ENCODE results near the gene HHIPL1.
"Not testable (repeated sequence)": the region's sequence is repeated elsewhere in the genome, so short reads cannot be mapped to it uniquely, and the experiment has no call there.

HHIPL1 gene

DNA sequence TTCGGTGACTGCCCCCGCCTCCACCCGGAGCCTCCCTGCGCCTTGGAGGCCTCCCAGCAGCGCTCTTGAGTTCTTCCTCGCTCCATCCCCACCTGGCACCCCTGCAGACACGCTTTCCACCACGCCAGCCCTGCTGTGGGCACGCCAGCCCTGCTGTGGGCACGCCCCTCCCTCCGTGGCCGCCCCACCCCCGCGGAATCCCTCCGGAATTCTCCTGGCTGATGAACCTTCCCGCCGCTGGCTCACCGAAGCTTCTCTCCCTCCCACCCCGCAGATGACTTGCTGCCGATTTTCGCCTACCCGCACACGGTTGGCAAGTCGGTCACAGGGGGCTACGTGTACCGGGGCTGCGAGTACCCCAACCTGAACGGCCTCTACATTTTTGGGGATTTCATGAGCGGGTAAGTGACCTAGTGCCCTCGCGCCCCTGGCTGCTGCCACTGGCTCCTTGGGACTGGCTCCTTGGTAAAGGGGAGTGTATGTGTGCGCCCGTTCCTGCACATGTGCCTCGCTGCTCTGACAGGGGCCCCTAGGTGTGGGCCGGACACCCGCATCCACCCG is 15.2 kb downstream of the HHIPL1 start:
- Histone ChIP-seq H3K27me3 (ENCODE audit: insufficient read depth, poor library complexity, severe bottlenecking) (peaks cover 5% of the 10 kb centered on the region), H3K27ac (replicated peaks) (no peak overlapping the region), H3K4me3 (replicated peaks; ENCODE audit: insufficient read depth, low read length) (no peak overlapping the region)
- TF ChIP-seq GABPA (IDR thresholded peaks at IDR 0.05; ENCODE audit: low read depth) (no peak), SPI1 (IDR thresholded peaks at IDR 0.05; ENCODE audit: borderline replicate concordance, low read depth) (no peak), POLR2AphosphoS5 (IDR thresholded peaks at IDR 0.05; ENCODE audit: low read depth) (no peak)
- TF ChIP-seq, protein P1, sequence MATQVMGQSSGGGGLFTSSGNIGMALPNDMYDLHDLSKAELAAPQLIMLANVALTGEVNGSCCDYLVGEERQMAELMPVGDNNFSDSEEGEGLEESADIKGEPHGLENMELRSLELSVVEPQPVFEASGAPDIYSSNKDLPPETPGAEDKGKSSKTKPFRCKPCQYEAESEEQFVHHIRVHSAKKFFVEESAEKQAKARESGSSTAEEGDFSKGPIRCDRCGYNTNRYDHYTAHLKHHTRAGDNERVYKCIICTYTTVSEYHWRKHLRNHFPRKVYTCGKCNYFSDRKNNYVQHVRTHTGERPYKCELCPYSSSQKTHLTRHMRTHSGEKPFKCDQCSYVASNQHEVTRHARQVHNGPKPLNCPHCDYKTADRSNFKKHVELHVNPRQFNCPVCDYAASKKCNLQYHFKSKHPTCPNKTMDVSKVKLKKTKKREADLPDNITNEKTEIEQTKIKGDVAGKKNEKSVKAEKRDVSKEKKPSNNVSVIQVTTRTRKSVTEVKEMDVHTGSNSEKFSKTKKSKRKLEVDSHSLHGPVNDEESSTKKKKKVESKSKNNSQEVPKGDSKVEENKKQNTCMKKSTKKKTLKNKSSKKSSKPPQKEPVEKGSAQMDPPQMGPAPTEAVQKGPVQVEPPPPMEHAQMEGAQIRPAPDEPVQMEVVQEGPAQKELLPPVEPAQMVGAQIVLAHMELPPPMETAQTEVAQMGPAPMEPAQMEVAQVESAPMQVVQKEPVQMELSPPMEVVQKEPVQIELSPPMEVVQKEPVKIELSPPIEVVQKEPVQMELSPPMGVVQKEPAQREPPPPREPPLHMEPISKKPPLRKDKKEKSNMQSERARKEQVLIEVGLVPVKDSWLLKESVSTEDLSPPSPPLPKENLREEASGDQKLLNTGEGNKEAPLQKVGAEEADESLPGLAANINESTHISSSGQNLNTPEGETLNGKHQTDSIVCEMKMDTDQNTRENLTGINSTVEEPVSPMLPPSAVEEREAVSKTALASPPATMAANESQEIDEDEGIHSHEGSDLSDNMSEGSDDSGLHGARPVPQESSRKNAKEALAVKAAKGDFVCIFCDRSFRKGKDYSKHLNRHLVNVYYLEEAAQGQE (IDR thresholded peaks at IDR 0.05; ENCODE audit: insufficient replicate concordance, low read depth): no peak
- TF ChIP-seq, protein P2, sequence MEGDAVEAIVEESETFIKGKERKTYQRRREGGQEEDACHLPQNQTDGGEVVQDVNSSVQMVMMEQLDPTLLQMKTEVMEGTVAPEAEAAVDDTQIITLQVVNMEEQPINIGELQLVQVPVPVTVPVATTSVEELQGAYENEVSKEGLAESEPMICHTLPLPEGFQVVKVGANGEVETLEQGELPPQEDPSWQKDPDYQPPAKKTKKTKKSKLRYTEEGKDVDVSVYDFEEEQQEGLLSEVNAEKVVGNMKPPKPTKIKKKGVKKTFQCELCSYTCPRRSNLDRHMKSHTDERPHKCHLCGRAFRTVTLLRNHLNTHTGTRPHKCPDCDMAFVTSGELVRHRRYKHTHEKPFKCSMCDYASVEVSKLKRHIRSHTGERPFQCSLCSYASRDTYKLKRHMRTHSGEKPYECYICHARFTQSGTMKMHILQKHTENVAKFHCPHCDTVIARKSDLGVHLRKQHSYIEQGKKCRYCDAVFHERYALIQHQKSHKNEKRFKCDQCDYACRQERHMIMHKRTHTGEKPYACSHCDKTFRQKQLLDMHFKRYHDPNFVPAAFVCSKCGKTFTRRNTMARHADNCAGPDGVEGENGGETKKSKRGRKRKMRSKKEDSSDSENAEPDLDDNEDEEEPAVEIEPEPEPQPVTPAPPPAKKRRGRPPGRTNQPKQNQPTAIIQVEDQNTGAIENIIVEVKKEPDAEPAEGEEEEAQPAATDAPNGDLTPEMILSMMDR (IDR thresholded peaks at IDR 0.05; ENCODE audit: insufficient read depth, low read length): no peak
- DNase-seq (ENCODE audit: low read depth in 1 of 2, low spot score in 1 of 2): no peak

DNA sequence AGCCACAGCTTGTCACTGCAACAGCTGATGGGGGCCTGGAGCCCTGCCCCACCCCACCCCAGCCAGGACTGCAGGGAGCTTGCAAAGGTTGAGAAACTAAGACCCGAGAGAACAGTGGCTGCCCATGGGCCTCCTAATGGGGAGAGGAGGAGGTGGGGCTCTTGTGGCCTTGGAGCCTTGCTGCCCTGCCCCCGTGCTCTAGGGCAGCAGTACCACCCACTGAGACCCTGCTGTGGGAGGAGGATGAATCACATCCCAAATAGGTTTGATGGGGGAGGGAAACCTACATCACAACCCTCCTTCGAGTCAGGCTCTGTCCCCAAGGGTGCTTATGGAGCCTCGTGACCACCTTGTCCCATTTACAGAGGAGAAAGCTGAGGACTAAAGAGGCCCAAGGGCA is 15.9 kb downstream of the HHIPL1 start:
- Histone ChIP-seq H3K27ac (replicated peaks) (no peak overlapping the region), H3K4me3 (replicated peaks; ENCODE audit: insufficient read depth, low read length) (no peak overlapping the region), H3K27me3 (ENCODE audit: insufficient read depth, poor library complexity, severe bottlenecking) (peaks cover 5% of the 10 kb centered on the region)
- no peak for TF ChIP-seq POLR2AphosphoS5 (IDR thresholded peaks at IDR 0.05; ENCODE audit: low read depth)
- TF ChIP-seq GABPA (IDR thresholded peaks at IDR 0.05; ENCODE audit: low read depth): no peak
- TF ChIP-seq, protein P2 (IDR thresholded peaks at IDR 0.05; ENCODE audit: insufficient read depth, low read length): no peak
- TF ChIP-seq, protein P1 (IDR thresholded peaks at IDR 0.05; ENCODE audit: insufficient replicate concordance, low read depth): no peak
- TF ChIP-seq SPI1 (IDR thresholded peaks at IDR 0.05; ENCODE audit: borderline replicate concordance, low read depth): no peak
- DNase-seq (ENCODE audit: low read depth in 1 of 2, low spot score in 1 of 2): no peak

DNA sequence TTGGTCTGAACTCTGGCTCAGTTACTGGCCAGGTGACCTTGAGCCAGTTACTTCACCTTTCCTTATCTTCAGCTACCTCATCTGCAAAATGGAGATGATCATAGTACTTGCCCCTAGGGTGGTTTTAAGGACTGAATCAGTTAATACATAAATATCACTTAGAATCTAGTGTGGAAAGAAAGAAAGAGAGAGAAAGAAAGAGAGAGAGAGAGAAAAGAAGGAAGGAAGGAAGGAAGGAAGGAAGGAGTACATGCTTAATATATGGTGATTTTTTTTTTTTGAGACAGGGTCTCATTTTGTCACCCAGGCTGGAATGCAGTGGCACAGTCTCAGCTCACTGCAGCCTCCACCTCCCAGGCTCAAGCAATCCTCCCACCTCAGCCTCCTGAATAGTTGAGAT is 16.3 kb downstream of the HHIPL1 start:
- not testable (repeated sequence) for DNase-seq (ENCODE audit: low read depth in 1 of 2, low spot score in 1 of 2); H3K27ac ChIP-seq (replicated peaks); H3K27me3 ChIP-seq (ENCODE audit: insufficient read depth, poor library complexity, severe bottlenecking)

DNA sequence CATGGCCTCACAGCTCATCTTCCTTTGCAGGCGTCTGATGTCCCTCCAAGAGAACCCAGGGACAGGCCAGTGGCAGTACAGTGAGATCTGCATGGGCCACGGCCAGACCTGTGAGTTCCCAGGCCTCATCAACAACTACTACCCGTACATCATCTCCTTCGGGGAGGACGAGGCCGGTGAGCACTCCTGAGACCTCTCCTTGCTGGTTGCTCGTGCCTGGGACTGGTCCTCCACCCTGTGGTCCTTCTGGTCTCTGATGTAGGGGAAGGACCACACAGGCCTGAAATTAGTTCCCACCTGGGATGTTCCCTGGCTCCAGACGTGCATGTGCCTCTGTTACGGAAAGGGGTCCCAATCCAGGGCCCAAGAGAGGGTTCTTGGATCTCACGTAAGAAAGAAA is 17.9 kb downstream of the HHIPL1 start:
- H3K27me3 ChIP-seq (ENCODE audit: insufficient read depth, poor library complexity, severe bottlenecking): peaks cover 5% of the 10 kb centered on the region
- no peak overlapping the region for H3K4me3 ChIP-seq (replicated peaks; ENCODE audit: insufficient read depth, low read length)
- no peak for DNase-seq (ENCODE audit: low read depth in 1 of 2, low spot score in 1 of 2)
- no peak for TF ChIP-seq POLR2AphosphoS5 (IDR thresholded peaks at IDR 0.05; ENCODE audit: low read depth)
- TF ChIP-seq, protein P2 (IDR thresholded peaks at IDR 0.05; ENCODE audit: insufficient read depth, low read length): no peak
- no peak overlapping the region for H3K27ac ChIP-seq (replicated peaks)

More for the DNA sequence above, 16.3 kb downstream of the HHIPL1 start:
- not testable (repeated sequence) for H3K4me3 ChIP-seq (replicated peaks; ENCODE audit: insufficient read depth, low read length)
